GM18517 (cell line): ENCODE results near the gene PHOSPHO1.

Experiments used
- ATAC-seq: cut with Tn5 transposase; IDR thresholded peaks from one replicate; pipeline ENCODE4 v1.9.1; 2021; ENCODE audit warnings: mild to moderate bottlenecking, moderate library complexity; ENCODE audit not compliant: unreplicated experiment

The PHOSPHO1 gene

GRCh38 chr17:49244839-49245238 is 14.3 kb upstream of the PHOSPHO1 start:
- no peak for ATAC-seq

- ATAC-seq, result no peak
These were observed 12.2 kb upstream of the PHOSPHO1 start for GRCh38 chr17:49242813-49243212.

GRCh38 chr17:49241692-49242397 is 11.3 kb upstream of the PHOSPHO1 start:
- no peak for ATAC-seq

GRCh38 chr17:49241040-49241439 is 10.5 kb upstream of the PHOSPHO1 start:
- ATAC-seq, result no peak

- ATAC-seq, result no peak
These were observed 10.0 kb upstream of the PHOSPHO1 start for GRCh38 chr17:49240619-49241018.

- ATAC-seq, result no peak
These were observed 9.4 kb upstream of the PHOSPHO1 start for GRCh38 chr17:49239963-49240362.

- ATAC-seq, result no peak
These were observed 5.3 kb upstream of the PHOSPHO1 start for GRCh38 chr17:49235896-49236295.

- no peak for ATAC-seq
These were observed 4.0 kb upstream of the PHOSPHO1 start for GRCh38 chr17:49234509-49235080.

GRCh38 chr17:49231563-49231894 is 942 bp upstream of the PHOSPHO1 start:
- no peak for ATAC-seq

GRCh38 chr17:49229805-49230600 is 584 bp downstream of the PHOSPHO1 start:
- ATAC-seq, result no peak

- ATAC-seq, result no peak
These were observed 1.3 kb downstream of the PHOSPHO1 start for GRCh38 chr17:49229076-49229804.

- ATAC-seq, result no peak
These were observed 2.9 kb downstream of the PHOSPHO1 start for GRCh38 chr17:49227436-49228261.

- no peak for ATAC-seq
These were observed 3.7 kb downstream of the PHOSPHO1 start for GRCh38 chr17:49226771-49227435.

- no peak for ATAC-seq
These were observed 4.9 kb downstream of the PHOSPHO1 start for GRCh38 chr17:49225554-49226236.

- no peak for ATAC-seq
These were observed 5.6 kb downstream of the PHOSPHO1 start for GRCh38 chr17:49224997-49225337.

- ATAC-seq, result no peak
These were observed 6.2 kb downstream of the PHOSPHO1 start for GRCh38 chr17:49224198-49224996.

- no peak for ATAC-seq
These were observed 6.9 kb downstream of the PHOSPHO1 start for GRCh38 chr17:49223517-49224197.

- no peak for ATAC-seq
These were observed 7.4 kb downstream of the PHOSPHO1 start for GRCh38 chr17:49223168-49223516.
